ENCODE measurements around the gene ARFGAP2.

The ARFGAP2 gene

DNA sequence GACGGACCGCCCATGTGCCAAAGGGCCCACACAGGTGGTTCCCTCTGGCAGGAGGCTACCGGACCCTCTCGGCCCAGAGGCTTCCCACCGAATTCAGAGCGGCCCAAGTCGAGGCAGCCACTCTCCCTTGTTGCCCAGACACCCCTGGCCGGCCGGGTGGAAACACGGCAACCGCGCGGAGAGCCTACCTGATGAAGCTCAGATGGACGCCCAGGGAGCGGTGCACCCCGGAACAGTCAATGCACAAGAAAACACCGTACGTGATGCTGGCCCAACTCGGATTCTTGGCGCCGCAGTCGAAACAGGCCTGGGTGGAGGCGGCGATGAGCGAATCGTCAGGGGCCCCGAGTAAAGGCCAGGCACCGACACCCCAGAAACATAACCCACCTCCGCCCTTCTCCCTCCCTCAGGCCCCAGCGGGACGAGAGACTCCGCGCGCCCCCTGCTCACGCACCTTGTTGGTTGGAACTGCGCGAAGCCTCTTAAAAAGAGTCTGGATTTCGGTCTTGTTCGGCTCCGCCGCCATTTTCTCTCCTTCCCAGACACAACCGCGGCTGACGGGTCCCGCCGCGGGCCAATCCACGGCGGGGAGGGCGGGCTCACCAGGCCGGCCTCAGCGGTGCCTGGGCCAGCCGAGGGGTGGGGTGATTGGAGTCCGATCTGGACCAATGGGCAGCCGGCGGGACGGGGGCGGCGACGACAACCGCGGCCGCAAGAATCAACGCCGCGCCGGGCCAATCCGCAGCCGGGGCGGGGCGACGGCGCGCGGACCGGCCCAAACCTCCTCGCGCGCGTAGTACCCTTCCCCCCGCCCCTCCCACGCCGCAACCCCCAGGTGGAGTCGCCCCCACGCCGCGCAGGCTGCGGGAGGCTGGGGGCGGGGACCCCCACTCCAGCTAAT, at the start of gene ARFGAP2:
ARFGAP2 (minus strand) TSS at position 552 of the 901 bp plus-strand sequence; CDS start at position 526, 26 bp downstream.
- TF ChIP-seq, protein P1, sequence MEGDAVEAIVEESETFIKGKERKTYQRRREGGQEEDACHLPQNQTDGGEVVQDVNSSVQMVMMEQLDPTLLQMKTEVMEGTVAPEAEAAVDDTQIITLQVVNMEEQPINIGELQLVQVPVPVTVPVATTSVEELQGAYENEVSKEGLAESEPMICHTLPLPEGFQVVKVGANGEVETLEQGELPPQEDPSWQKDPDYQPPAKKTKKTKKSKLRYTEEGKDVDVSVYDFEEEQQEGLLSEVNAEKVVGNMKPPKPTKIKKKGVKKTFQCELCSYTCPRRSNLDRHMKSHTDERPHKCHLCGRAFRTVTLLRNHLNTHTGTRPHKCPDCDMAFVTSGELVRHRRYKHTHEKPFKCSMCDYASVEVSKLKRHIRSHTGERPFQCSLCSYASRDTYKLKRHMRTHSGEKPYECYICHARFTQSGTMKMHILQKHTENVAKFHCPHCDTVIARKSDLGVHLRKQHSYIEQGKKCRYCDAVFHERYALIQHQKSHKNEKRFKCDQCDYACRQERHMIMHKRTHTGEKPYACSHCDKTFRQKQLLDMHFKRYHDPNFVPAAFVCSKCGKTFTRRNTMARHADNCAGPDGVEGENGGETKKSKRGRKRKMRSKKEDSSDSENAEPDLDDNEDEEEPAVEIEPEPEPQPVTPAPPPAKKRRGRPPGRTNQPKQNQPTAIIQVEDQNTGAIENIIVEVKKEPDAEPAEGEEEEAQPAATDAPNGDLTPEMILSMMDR (IDR thresholded peaks at IDR 0.05; ENCODE audit: low read length, missing control alignments): no peak
- peak within 1 kb of the TSS; percentile 99 for H3K4me3 ChIP-seq (replicated peaks; ENCODE audit: low read depth, low read length)
- DNase-seq (ENCODE audit: low read depth): peak; percentile 96

DNA sequence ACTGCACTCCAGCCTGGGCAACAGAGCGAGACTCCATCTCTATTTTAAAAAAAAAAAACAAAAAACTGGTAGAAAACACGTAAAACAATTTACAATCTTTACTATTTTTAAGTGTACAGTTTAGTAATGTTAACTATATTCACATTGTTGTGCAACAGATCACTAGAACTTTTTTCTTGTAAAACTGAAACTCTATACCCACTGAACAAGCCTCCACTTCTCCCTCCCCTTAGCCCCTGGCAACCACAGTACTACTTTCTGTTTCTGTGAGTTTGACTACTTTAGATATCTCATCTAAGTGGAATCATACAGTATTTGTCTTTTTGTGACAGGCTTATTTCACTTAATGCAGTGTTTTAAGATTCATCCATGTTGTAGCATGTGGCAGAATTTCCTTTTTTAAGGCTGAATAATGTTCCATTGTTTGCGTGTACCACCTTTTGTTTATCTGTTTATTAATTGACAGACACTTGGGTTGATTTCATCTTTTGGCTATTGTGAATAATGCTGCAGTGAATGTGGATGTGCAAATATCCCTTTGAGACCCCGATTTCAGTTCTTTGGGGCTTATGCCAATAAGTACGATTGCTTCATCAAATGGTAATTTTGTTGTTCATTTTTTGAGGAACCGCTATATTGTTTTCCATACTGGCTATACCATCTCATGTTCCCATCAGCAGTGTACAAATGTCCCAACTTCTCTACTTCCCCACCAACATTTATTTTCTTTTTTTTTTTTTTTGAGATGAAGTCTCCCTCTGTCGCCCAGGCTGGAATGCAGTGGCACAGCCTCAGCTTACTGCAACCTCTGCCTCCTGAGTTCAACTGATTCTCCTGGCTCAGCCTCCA, 49.1 kb upstream of the ARFGAP2 start:
- TF ChIP-seq, protein P1 (IDR thresholded peaks at IDR 0.05; ENCODE audit: low read length, missing control alignments): no peak
- no peak for DNase-seq (ENCODE audit: low read depth)

DNA sequence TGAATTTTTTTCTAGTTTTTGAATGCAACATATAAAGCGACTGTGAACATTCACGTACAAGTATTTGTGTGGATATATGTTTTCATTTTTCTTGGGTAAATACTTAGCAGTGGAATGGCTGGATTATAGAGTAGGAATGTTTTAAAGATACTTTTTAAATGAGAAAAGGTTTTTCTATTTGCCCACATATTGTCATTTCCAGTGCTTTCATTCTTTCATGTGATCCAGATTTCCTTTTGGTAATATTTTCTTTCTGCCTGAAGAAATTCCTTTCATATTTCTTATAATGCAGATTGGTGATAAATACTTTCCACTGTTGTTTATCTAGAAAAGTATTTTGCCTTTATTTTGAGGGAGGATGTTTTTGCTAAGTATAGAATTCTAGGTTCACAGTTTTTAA, 46.0 kb upstream of the ARFGAP2 start:
- no peak overlapping the region for H3K4me3 ChIP-seq (replicated peaks; ENCODE audit: low read depth, low read length)
- DNase-seq (ENCODE audit: low read depth): no peak
- TF ChIP-seq, protein P1 (IDR thresholded peaks at IDR 0.05; ENCODE audit: low read length, missing control alignments): no peak

More for the DNA sequence above, 49.1 kb upstream of the ARFGAP2 start:
- no peak overlapping the region for H3K4me3 ChIP-seq (replicated peaks; ENCODE audit: low read depth, low read length)

DNA sequence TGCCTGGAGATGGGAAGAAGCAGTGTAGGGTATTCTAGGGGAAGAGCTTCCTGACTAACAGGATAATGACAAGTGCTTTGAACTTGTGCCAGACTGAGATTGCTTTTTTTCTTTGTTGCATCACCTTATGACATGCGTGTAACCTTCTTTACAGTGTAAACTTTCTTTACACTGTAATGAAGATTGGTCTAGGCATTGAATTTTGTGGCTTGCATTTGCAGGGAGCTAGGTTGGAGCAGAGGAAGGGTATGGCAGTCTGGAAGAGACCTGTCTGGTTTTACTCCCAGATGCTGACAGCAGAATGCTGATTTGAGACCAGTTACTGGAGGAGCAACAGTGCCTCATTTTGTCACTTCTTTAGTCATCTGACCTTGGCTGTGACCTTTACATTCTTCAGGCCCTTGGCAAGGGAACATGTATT, 43.7 kb upstream of the ARFGAP2 start:
- H3K4me3 ChIP-seq (replicated peaks; ENCODE audit: low read depth, low read length): no peak overlapping the region
- TF ChIP-seq, protein P1 (IDR thresholded peaks at IDR 0.05; ENCODE audit: low read length, missing control alignments): no peak
- DNase-seq (ENCODE audit: low read depth): peak; percentile 92

DNA sequence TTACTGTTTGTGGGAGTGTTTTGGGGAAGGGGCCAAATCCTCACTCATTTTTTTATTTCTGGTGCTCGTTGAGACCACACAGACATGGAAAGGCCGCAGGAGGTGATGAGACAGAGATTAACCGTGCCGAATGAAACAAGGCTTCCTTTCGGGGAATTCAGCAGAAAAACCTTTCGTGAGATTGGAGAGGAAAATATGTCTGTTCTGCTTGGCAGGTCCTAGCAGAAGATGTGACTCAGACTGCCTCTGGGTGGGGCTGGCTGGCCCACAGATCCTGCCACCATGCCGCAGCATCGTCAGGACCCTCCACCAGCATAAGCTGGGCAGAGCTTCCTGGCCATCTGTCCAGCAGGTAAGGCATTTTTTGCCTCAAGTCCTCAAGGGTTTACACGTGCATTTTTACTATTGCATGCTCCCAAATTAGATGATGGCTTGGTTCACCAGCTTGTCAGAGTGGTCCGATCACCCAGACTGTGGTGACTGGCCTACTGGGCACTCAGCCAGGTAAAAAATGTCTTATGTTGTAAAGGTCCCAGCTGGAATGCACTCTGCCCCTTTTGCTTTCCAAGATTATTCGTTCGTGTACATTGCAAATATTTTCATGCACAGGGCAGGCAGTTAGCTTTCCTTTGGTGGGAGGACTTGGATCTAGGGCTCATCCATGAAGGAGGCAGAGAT, 39.6 kb upstream of the ARFGAP2 start:
- peak overlapping the region; percentile 73 for H3K4me3 ChIP-seq (replicated peaks; ENCODE audit: low read depth, low read length)
- DNase-seq (ENCODE audit: low read depth): peak; percentile 87
- TF ChIP-seq, protein P1 (IDR thresholded peaks at IDR 0.05; ENCODE audit: low read length, missing control alignments): no peak

DNA sequence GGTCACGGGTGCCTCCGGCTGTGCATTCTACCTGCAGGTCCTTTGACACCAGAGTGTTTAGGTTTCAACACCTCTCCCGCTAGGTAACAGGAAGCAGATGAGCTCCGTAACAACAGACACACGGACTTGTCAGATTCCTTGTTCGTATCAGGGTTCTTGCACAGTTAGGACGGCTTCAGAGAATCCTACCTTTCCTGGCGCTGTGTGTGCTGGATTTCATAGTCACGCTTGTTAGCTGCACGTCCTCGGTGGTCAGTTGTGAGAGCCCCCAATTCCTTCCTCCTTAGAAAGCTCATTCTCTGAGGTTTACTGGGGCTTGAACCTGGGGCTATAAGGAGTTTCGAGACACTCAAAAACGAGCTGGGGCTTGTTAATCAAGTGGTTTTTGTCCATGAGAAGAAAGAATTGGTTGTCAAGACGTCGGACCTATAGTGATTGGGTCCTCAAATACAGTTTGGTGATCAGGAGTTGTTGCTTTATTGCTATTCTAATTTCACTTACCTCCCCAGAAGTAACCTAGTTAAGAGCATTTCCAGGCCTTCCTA, 38.8 kb upstream of the ARFGAP2 start:
- TF ChIP-seq, protein P1 (IDR thresholded peaks at IDR 0.05; ENCODE audit: low read length, missing control alignments): no peak

More for the DNA sequence above, 38.8 kb upstream of the ARFGAP2 start:
- H3K4me3 ChIP-seq (replicated peaks; ENCODE audit: low read depth, low read length): peak overlapping the region; percentile 73
- no peak for DNase-seq (ENCODE audit: low read depth)
